Measurements from ENCODE around the gene SYTL5. TPM values are rescaled to one million over a fixed set of nuclear protein-coding genes. Genes with fewer than 3 reads are reported as not detected.
"Not testable (repeated sequence)": the region's sequence is repeated elsewhere in the genome, so short reads cannot be mapped to it uniquely, and the experiment has no call there.

The SYTL5 gene
- not detected in 2 replicates for total RNA-seq (2014; rRNA removed; shearing (Covaris generic); ENCODE audit: low replicate concordance)

GRCh38 chrX:38006291-38006690 lies at the start of gene SYTL5:
SYTL5 (plus strand) TSS chrX:38006553; CDS start chrX:38033890, 27,337 bp downstream.
- H3K9me3 ChIP-seq = no peaks in the 10 kb centered on the region
- H3K36me3 ChIP-seq = no peaks in the 10 kb centered on the region
- no peak for DNase-seq
- no peak within 1 kb of the TSS for H3K4me3 ChIP-seq
- no peaks in the 10 kb centered on the region for H3K27me3 ChIP-seq

DNA sequence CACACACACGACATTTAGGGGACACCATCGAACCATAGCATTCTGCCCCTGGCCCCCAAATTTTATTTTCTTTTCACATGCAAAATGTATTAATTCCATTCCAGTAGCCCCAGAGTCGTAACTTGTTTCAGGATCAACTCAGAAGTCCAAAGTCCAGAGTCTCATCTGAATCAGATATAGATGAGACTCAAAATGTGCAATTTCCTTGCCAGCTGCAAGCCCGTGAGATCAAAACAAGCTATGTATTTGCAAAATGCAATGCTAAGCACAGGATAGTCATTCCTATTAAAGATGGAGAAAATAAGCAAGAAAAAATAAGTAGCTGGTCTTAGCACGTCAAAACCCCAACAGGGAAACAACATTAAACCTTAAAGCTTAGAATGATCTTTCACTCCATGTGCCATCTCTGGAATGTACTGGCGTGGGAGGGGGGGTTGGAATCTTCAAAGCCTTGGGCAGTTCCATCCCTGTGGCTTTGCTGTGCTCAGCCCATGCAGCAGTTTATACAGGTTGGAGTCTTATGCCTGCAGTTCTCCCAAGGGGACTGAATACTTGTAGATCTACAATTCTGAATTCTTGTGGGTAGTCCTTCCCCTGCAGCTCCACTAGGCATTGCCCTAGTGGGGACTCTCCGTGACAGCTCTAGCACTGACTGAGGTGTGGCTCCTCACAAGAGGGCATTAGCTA lies 47.7 kb upstream of the SYTL5 start:
- H3K9me3 ChIP-seq = no peaks in the 10 kb centered on the region
- no peak overlapping the region for H3K4me3 ChIP-seq
- no peaks in the 10 kb centered on the region for H3K36me3 ChIP-seq
- H3K27me3 ChIP-seq = no peaks in the 10 kb centered on the region
- no peak for DNase-seq

GRCh38 chrX:37959212-37960021 lies 46.9 kb upstream of the SYTL5 start:
- DNase-seq = no peak
- no peaks in the 10 kb centered on the region for H3K27me3 ChIP-seq
- H3K9me3 ChIP-seq = no peaks in the 10 kb centered on the region
- no peak overlapping the region for H3K4me3 ChIP-seq
- H3K36me3 ChIP-seq = no peaks in the 10 kb centered on the region

DNA sequence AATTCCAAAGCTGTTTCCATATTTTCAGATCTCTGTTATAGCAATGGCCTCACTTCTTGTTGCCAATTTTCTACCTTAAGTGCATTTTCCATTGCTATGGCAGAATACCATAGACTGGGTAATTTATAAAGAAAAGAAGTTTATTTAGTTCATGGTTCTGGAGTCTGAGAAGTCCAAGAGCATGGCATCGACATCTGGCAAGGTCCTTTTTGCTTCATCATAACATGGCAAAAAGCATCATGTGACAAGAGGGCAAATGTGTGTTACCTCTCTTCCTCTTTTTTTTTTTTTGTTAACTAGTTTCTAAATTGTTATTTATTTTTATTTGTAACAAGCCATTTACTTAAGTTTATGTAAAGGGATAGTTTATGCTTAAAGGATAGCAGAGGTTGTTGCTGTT lies 45.2 kb upstream of the SYTL5 start:
- no peak for DNase-seq
- H3K27me3 ChIP-seq = no peaks in the 10 kb centered on the region
- H3K4me3 ChIP-seq = no peak overlapping the region
- no peaks in the 10 kb centered on the region for H3K36me3 ChIP-seq
- H3K9me3 ChIP-seq = no peaks in the 10 kb centered on the region

- Histone ChIP-seq H3K4me3 (no peak overlapping the region), H3K27me3 (no peaks in the 10 kb centered on the region), H3K36me3 (no peaks in the 10 kb centered on the region), H3K9me3 (no peaks in the 10 kb centered on the region)
- no peak for DNase-seq
These were observed 38.6 kb upstream of the SYTL5 start for GRCh38 chrX:37967714-37968113.

GRCh38 chrX:37975421-37975820 lies 30.9 kb upstream of the SYTL5 start:
- Histone ChIP-seq H3K36me3 (no peaks in the 10 kb centered on the region), H3K27me3 (no peaks in the 10 kb centered on the region), H3K9me3 (no peaks in the 10 kb centered on the region), H3K4me3 (no peak overlapping the region)
- DNase-seq = no peak

- Histone ChIP-seq H3K4me3 (no peak overlapping the region), H3K27me3 (no peaks in the 10 kb centered on the region), H3K9me3 (no peaks in the 10 kb centered on the region), H3K36me3 (no peaks in the 10 kb centered on the region)
- no peak for DNase-seq
These were observed 30.2 kb upstream of the SYTL5 start for GRCh38 chrX:37976153-37976552.

GRCh38 chrX:37984880-37985279 lies 21.5 kb upstream of the SYTL5 start:
- Histone ChIP-seq H3K4me3 (no peak overlapping the region), H3K36me3 (no peaks in the 10 kb centered on the region), H3K27me3 (no peaks in the 10 kb centered on the region), H3K9me3 (no peaks in the 10 kb centered on the region)
- no peak for DNase-seq

- Histone ChIP-seq H3K36me3 (no peaks in the 10 kb centered on the region), H3K4me3 (no peak overlapping the region), H3K27me3 (no peaks in the 10 kb centered on the region), H3K9me3 (no peaks in the 10 kb centered on the region)
- DNase-seq = no peak
These were observed 19.5 kb upstream of the SYTL5 start for GRCh38 chrX:37986893-37987292.

DNA sequence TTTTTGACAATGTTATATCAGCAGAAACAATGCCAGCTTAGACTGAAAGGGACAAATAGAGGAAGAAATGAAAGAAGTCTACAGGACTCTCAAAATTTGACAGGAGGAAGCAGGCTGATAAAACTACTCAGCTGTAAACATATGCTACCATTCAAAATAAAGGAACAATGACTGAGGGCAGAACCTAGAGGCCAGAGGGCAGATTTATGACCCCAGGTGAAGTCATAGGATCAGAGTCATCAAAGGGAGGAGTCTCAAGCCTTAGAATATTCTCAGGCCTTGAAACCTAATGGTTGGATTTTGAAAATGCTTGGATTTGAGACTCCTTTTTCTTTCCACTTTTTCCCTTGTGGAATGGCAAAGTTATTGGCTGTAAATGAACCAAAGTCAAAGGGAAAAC lies 17.0 kb upstream of the SYTL5 start:
- no peak for DNase-seq
- Histone ChIP-seq H3K4me3 (no peak overlapping the region), H3K9me3 (no peaks in the 10 kb centered on the region), H3K36me3 (no peaks in the 10 kb centered on the region), H3K27me3 (no peaks in the 10 kb centered on the region)

DNA sequence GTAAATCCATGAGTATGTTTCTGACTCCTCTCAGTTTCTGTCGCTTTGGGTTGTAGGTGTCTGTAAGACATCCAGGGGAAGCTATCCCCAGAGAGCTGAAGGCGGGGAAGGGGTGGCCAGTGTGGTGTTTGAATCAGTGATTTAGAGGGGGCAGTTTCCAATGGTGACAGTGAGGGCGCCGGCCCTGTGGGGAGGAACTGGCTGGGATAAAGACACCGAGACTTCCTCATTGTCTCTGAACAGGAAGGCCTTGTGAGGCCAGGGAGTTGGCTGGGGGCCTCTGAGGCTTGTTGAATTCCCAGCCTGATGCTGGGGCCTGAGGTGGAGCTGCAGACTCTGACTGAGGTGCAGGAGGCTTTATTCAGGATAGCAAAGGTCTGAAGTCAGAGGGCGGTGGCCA lies 15.1 kb upstream of the SYTL5 start:
- not testable (repeated sequence) for DNase-seq, H3K36me3 ChIP-seq, H3K9me3 ChIP-seq, H3K27me3 ChIP-seq, H3K4me3 ChIP-seq

GRCh38 chrX:37993176-37993575 lies 13.2 kb upstream of the SYTL5 start:
- DNase-seq = no peak
- Histone ChIP-seq H3K36me3 (no peaks in the 10 kb centered on the region), H3K9me3 (no peaks in the 10 kb centered on the region), H3K27me3 (no peaks in the 10 kb centered on the region), H3K4me3 (no peak overlapping the region)

GRCh38 chrX:37993837-37994619 lies 12.3 kb upstream of the SYTL5 start:
- Histone ChIP-seq H3K36me3 (no peaks in the 10 kb centered on the region), H3K27me3 (no peaks in the 10 kb centered on the region), H3K9me3 (no peaks in the 10 kb centered on the region), H3K4me3 (no peak overlapping the region)
- DNase-seq = no peak

- H3K36me3 ChIP-seq = no peaks in the 10 kb centered on the region
- no peaks in the 10 kb centered on the region for H3K27me3 ChIP-seq
- H3K4me3 ChIP-seq = no peak overlapping the region
- no peak for DNase-seq
- H3K9me3 ChIP-seq = no peaks in the 10 kb centered on the region
These were observed 10.9 kb upstream of the SYTL5 start for GRCh38 chrX:37995428-37995827.

DNA sequence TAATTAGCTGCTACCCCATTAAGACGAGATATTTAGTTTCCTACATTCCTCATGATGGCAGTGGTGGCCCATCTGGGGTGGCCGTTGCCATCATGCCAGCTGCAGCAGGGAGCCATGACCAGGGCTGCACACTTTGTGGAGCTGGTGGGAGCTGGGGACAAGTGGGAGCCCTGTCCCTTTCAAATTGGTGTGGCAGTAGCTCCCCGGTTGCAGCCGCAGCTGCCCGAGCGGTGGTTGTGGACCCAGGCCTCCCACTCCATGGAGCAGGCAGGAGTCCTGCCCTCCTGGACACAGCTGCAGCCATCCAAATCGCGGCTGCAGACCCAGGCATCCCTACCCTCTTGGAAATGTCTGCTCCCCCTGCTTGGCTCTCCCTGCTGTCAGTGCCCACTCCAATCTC lies 9.3 kb upstream of the SYTL5 start:
- H3K27me3 ChIP-seq = no peaks in the 10 kb centered on the region
- no peaks in the 10 kb centered on the region for H3K36me3 ChIP-seq
- H3K4me3 ChIP-seq = no peak overlapping the region
- no peaks in the 10 kb centered on the region for H3K9me3 ChIP-seq
- no peak for DNase-seq

- Histone ChIP-seq H3K27me3 (no peaks in the 10 kb centered on the region), H3K4me3 (no peak overlapping the region), H3K9me3 (no peaks in the 10 kb centered on the region), H3K36me3 (no peaks in the 10 kb centered on the region)
- no peak for DNase-seq
These were observed 7.6 kb upstream of the SYTL5 start for GRCh38 chrX:37998586-37999262.

DNA sequence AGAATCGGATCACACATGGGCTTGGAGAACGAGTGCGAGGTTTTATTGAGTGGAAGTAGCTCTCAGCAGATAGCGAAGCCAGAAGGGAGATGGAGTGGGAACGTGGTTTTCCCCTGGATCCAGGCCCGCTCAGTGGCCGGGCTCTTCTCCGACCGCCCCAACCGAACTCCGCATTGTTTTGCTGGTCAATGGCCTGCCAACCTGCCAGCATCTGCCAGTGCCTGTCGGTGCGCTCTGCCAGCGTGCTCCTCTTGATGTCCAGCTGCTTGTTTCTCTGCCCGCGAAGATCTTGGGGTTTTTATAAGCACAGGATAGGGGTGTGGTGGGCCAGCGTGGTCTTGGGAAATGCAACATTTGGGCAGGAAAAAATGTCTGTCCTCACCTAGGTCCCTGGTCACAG lies 5.6 kb upstream of the SYTL5 start:
- Histone ChIP-seq H3K36me3 (no peaks in the 10 kb centered on the region), H3K9me3 (no peaks in the 10 kb centered on the region), H3K4me3 (no peak overlapping the region), H3K27me3 (no peaks in the 10 kb centered on the region)
- no peak for DNase-seq

All from MG63 (cell line).